HAP-1 (cell line): Measurements from ENCODE around the gene SNX18.

ENCODE experiments used
- DNase-seq, 2 experiments: peaks; one replicate each; pipeline ENCODE4 v3.0.0-alpha.2; 2016 to 2020; ENCODE audit warnings: low spot score in 2 of 2
- H3K27me3 ChIP-seq: fragments of 250-450 bp; sonication (Bioruptor Pico); 2 replicates; pipeline ENCODE4 v1.5.1; 2020; ENCODE audit warnings: low read depth, mild to moderate bottlenecking, moderate library complexity
- H3K36me3 ChIP-seq: fragments of 250-450 bp; sonication (Bioruptor Pico); replicated peaks from 2 replicates; pipeline ENCODE4 v1.5.1; 2020; ENCODE audit warnings: mild to moderate bottlenecking
- H3K4me1 ChIP-seq: fragments of 250-450 bp; sonication (Bioruptor Pico); 2 replicates; pipeline ENCODE4 v1.5.1; 2020; ENCODE audit warnings: mild to moderate bottlenecking
- H3K4me3 ChIP-seq: fragments of 250-450 bp; sonication (Bioruptor Pico); 2 replicates; pipeline ENCODE4 v1.5.1; 2020; ENCODE audit warnings: mild to moderate bottlenecking, moderate library complexity
- H3K9me3 ChIP-seq: fragments of 250-450 bp; sonication (Bioruptor Pico); 2 replicates; pipeline ENCODE4 v1.5.1; 2020; ENCODE audit warnings: mild to moderate bottlenecking, moderate library complexity
- in situ Hi-C: fragments of 300-500 bp; cut with MboI; formaldehyde crosslinking; loops from 3 replicates; pipeline ENCODE4 v1.14.3; 2020; ENCODE audit warnings: low sequenced_read_pairs, inconsistent platforms, mixed read lengths

Gene SNX18

GRCh38 chr5:54537725-54538124 lies 20.2 kb downstream of the SNX18 start:
- no peak for DNase-seq
- Histone ChIP-seq H3K9me3 (no peaks in the 10 kb centered on the region), H3K4me3 (no peak overlapping the region), H3K27me3 (no peaks in the 10 kb centered on the region), H3K36me3 (no peaks in the 10 kb centered on the region), H3K4me1 (peaks cover 3% of the 10 kb centered on the region; the same call in 1 of the 2 replicates)
- in situ Hi-C loops: loop anchor here (25.0 kb wide), 1 partner anchor 625 kb away; the partner anchor contains the start of genes CDC20B and GPX8

GRCh38 chr5:54538156-54538555 lies 20.6 kb downstream of the SNX18 start:
- Histone ChIP-seq H3K36me3 (no peaks in the 10 kb centered on the region), H3K4me3 (no peak overlapping the region), H3K27me3 (no peaks in the 10 kb centered on the region), H3K9me3 (no peaks in the 10 kb centered on the region), H3K4me1 (peaks cover 3% of the 10 kb centered on the region; the same call in 1 of the 2 replicates)
- no peak for DNase-seq
- in situ Hi-C loops: loop anchor here (25.0 kb wide), 1 partner anchor 624 kb away; the partner anchor contains the start of genes CDC20B and GPX8

- H3K27me3 ChIP-seq: no peaks in the 10 kb centered on the region
- no peak for DNase-seq
- no peak overlapping the region for H3K4me3 ChIP-seq
- peaks cover 3% of the 10 kb centered on the region; the same call in 1 of the 2 replicates for H3K4me1 ChIP-seq
- no peaks in the 10 kb centered on the region for H3K9me3 ChIP-seq
- no peaks in the 10 kb centered on the region for H3K36me3 ChIP-seq
- in situ Hi-C loops: loop anchor here (25.0 kb wide), 1 partner anchor 623 kb away; the partner anchor contains the start of genes CDC20B and GPX8
These were observed 21.4 kb downstream of the SNX18 start for GRCh38 chr5:54539001-54539400.

GRCh38 chr5:54540286-54540685 lies 22.7 kb downstream of the SNX18 start:
- in situ Hi-C loops: loop anchor here (25.0 kb wide), 1 partner anchor 622 kb away; the partner anchor contains the start of genes CDC20B and GPX8
- Histone ChIP-seq H3K36me3 (no peaks in the 10 kb centered on the region), H3K4me1 (no peaks in the 10 kb centered on the region), H3K27me3 (no peaks in the 10 kb centered on the region), H3K4me3 (no peak overlapping the region), H3K9me3 (no peaks in the 10 kb centered on the region)
- no peak for DNase-seq

- DNase-seq: no peak
- Histone ChIP-seq H3K9me3 (no peaks in the 10 kb centered on the region), H3K4me3 (no peak overlapping the region), H3K4me1 (no peaks in the 10 kb centered on the region), H3K36me3 (no peaks in the 10 kb centered on the region; the same call in 1 of the 2 replicates), H3K27me3 (no peaks in the 10 kb centered on the region)
- in situ Hi-C loops: loop anchor here (25.0 kb wide), 1 partner anchor 620 kb away; the partner anchor contains the start of genes CDC20B and GPX8
These were observed 24.5 kb downstream of the SNX18 start for GRCh38 chr5:54541823-54542783.

- in situ Hi-C loops: loop anchor here (25.0 kb wide), 1 partner anchor 618 kb away; the partner anchor contains the start of genes CDC20B and GPX8
- Histone ChIP-seq H3K9me3 (no peaks in the 10 kb centered on the region), H3K27me3 (no peaks in the 10 kb centered on the region), H3K4me3 (no peak overlapping the region), H3K36me3 (no peaks in the 10 kb centered on the region; the same call in 1 of the 2 replicates), H3K4me1 (no peaks in the 10 kb centered on the region)
- DNase-seq: no peak
These were observed 26.5 kb downstream of the SNX18 start for GRCh38 chr5:54544044-54544443.

GRCh38 chr5:54545796-54546195 lies 28.2 kb downstream of the SNX18 start:
- Histone ChIP-seq H3K36me3 (no peaks in the 10 kb centered on the region; the same call in 1 of the 2 replicates), H3K9me3 (no peaks in the 10 kb centered on the region), H3K27me3 (no peaks in the 10 kb centered on the region), H3K4me1 (no peaks in the 10 kb centered on the region), H3K4me3 (no peak overlapping the region)
- in situ Hi-C loops: loop anchor here (25.0 kb wide), 1 partner anchor 617 kb away; the partner anchor contains the start of genes CDC20B and GPX8
- DNase-seq: no peak

GRCh38 chr5:54547711-54548250 lies 30.2 kb downstream of the SNX18 start:
- H3K36me3 ChIP-seq: no peaks in the 10 kb centered on the region; the same call in 1 of the 2 replicates
- H3K4me1 ChIP-seq: no peaks in the 10 kb centered on the region
- no peak overlapping the region for H3K4me3 ChIP-seq
- in situ Hi-C loops: loop anchor here (25.0 kb wide), 1 partner anchor 615 kb away; the partner anchor contains the start of genes CDC20B and GPX8
- H3K27me3 ChIP-seq: no peaks in the 10 kb centered on the region
- DNase-seq: no peak
- H3K9me3 ChIP-seq: no peaks in the 10 kb centered on the region

- in situ Hi-C loops: loop anchor here (25.0 kb wide), 1 partner anchor 614 kb away; the partner anchor contains the start of genes CDC20B and GPX8
- H3K4me1 ChIP-seq: no peaks in the 10 kb centered on the region
- H3K36me3 ChIP-seq: no peaks in the 10 kb centered on the region; the same call in 1 of the 2 replicates
These were observed 31.0 kb downstream of the SNX18 start for GRCh38 chr5:54548565-54548964.

GRCh38 chr5:54551292-54551691 lies 33.7 kb downstream of the SNX18 start:
- Histone ChIP-seq H3K4me1 (no peaks in the 10 kb centered on the region), H3K4me3 (no peak overlapping the region), H3K27me3 (no peaks in the 10 kb centered on the region), H3K9me3 (no peaks in the 10 kb centered on the region), H3K36me3 (no peaks in the 10 kb centered on the region; the same call in 1 of the 2 replicates)
- in situ Hi-C loops: no loop called here
- DNase-seq: no peak

More at GRCh38 chr5:54548565-54548964, 31.0 kb downstream of the SNX18 start:
- no peaks in the 10 kb centered on the region for H3K27me3 ChIP-seq
- DNase-seq: no peak
- H3K9me3 ChIP-seq: no peaks in the 10 kb centered on the region
- no peak overlapping the region for H3K4me3 ChIP-seq

- Histone ChIP-seq H3K9me3 (no peaks in the 10 kb centered on the region), H3K4me3 (no peak overlapping the region), H3K4me1 (no peaks in the 10 kb centered on the region), H3K27me3 (no peaks in the 10 kb centered on the region), H3K36me3 (no peaks in the 10 kb centered on the region; the same call in 1 of the 2 replicates)
- no peak for DNase-seq
- in situ Hi-C loops: no loop called here
These were observed 34.4 kb downstream of the SNX18 start for GRCh38 chr5:54551926-54552325.

- no peaks in the 10 kb centered on the region for H3K4me1 ChIP-seq
- no peak overlapping the region for H3K4me3 ChIP-seq
- H3K27me3 ChIP-seq: no peaks in the 10 kb centered on the region
- H3K36me3 ChIP-seq: no peaks in the 10 kb centered on the region
- H3K9me3 ChIP-seq: no peaks in the 10 kb centered on the region
- in situ Hi-C loops: no loop called here
- no peak for DNase-seq
These were observed 34.9 kb downstream of the SNX18 start for GRCh38 chr5:54552446-54552845.

GRCh38 chr5:54553659-54554207 lies 36.2 kb downstream of the SNX18 start:
- no peak for DNase-seq
- Histone ChIP-seq H3K27me3 (no peaks in the 10 kb centered on the region), H3K9me3 (no peaks in the 10 kb centered on the region), H3K4me3 (no peak overlapping the region), H3K36me3 (no peaks in the 10 kb centered on the region), H3K4me1 (no peaks in the 10 kb centered on the region)
- in situ Hi-C loops: no loop called here
